ENCODE measurements around the gene TBATA.

Gene TBATA

GRCh38 chr10:70809011-70809611 lies 23.9 kb upstream of the TBATA start:
- DNase-seq (ENCODE audit: low read depth), result no peak

GRCh38 chr10:70807556-70807955 lies 22.4 kb upstream of the TBATA start:
- DNase-seq (ENCODE audit: low read depth), result no peak

GRCh38 chr10:70806841-70807240 lies 21.7 kb upstream of the TBATA start:
- no peak for DNase-seq (ENCODE audit: low read depth)

- DNase-seq (ENCODE audit: low read depth), result no peak
These were observed 20.5 kb upstream of the TBATA start for GRCh38 chr10:70805619-70806215.

GRCh38 chr10:70804421-70804808 lies 19.2 kb upstream of the TBATA start:
- no peak for DNase-seq (ENCODE audit: low read depth)

- DNase-seq (ENCODE audit: low read depth), result no peak
These were observed 18.7 kb upstream of the TBATA start for GRCh38 chr10:70803775-70804420.

- DNase-seq (ENCODE audit: low read depth), result no peak
These were observed 16.7 kb upstream of the TBATA start for GRCh38 chr10:70801854-70802253.

GRCh38 chr10:70799124-70799523 lies 13.9 kb upstream of the TBATA start:
- no peak for DNase-seq (ENCODE audit: low read depth)

- no peak for DNase-seq (ENCODE audit: low read depth)
These were observed 12.7 kb upstream of the TBATA start for GRCh38 chr10:70797840-70798239.

- DNase-seq (ENCODE audit: low read depth), result no peak
These were observed 10.4 kb upstream of the TBATA start for GRCh38 chr10:70795613-70796012.

GRCh38 chr10:70791386-70792039 lies 6.3 kb upstream of the TBATA start:
- no peak for DNase-seq (ENCODE audit: low read depth)

- no peak for DNase-seq (ENCODE audit: low read depth)
These were observed 1.7 kb upstream of the TBATA start for GRCh38 chr10:70786799-70787415.

- no peak for DNase-seq (ENCODE audit: low read depth)
These were observed 706 bp downstream of the TBATA start for GRCh38 chr10:70784471-70784870.

- no peak for DNase-seq (ENCODE audit: low read depth)
These were observed 1.2 kb downstream of the TBATA start for GRCh38 chr10:70784016-70784415.

GRCh38 chr10:70782746-70783680 lies 2.2 kb downstream of the TBATA start:
- DNase-seq (ENCODE audit: low read depth), result no peak

- DNase-seq (ENCODE audit: low read depth), result no peak
These were observed 3.0 kb downstream of the TBATA start for GRCh38 chr10:70782086-70782745.

- DNase-seq (ENCODE audit: low read depth), result no peak
These were observed 3.6 kb downstream of the TBATA start for GRCh38 chr10:70781461-70782051.

- DNase-seq (ENCODE audit: low read depth), result no peak
These were observed 4.4 kb downstream of the TBATA start for GRCh38 chr10:70780772-70781171.

GRCh38 chr10:70780370-70780760 lies 4.8 kb downstream of the TBATA start:
- no peak for DNase-seq (ENCODE audit: low read depth)

- DNase-seq (ENCODE audit: low read depth), result no peak
These were observed 5.4 kb downstream of the TBATA start for GRCh38 chr10:70779511-70780369.
